Renal pelvis (tissue), 4 donors: ENCODE measurements around the gene CABLES2. TPM values are rescaled to one million over a fixed set of nuclear protein-coding genes. Genes with fewer than 3 reads are reported as not detected.
"Not testable (repeated sequence)": the region's sequence is repeated elsewhere in the genome, so short reads cannot be mapped to it uniquely, and the experiment has no call there.

Source experiments
- DNase-seq: peaks from one replicate; pipeline ENCODE4 v3.0.0-alpha.2; 2013
- polyA plus RNA-seq, 3 donors: library from polyadenylated mRNA; unstranded; fragments of 120-200 nt; gene quantifications; one replicate each; pipeline ENCODE4 v1.2.1, GENCODE V29; 2013; ENCODE audit not compliant: insufficient read length in 3 of 3

Gene CABLES2
- polyA plus RNA-seq, 3 donors = 8.6 to 13.8 (median 10.1) TPM

DNA sequence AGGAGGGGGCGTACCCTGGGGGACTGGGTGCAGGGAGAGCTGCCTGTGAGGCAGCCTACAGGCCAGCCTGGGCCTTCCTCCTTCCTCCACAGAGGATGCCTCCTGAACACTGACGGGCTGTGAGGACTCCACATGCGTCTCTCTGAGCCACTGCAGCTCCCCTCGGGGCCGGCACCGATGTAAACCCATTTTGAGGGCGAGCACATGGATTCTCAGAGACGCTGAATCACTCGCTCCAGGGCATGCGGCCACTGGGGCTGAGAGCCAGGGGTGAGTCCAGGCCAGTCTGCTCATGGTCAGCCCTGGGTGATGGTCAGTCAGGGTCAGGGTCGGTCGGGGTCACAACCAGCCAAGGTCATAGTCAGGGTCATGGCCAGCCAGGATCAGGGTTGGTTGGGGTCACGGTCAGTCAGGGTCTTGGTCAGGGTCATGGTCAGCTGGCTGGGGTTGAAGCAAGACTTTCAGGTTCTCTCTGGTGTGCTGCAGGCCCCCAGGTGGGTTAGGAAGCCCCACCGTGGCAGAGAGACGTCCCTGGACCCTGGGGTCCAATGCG lies 35.0 kb upstream of the CABLES2 start:
- no peak for DNase-seq

DNA sequence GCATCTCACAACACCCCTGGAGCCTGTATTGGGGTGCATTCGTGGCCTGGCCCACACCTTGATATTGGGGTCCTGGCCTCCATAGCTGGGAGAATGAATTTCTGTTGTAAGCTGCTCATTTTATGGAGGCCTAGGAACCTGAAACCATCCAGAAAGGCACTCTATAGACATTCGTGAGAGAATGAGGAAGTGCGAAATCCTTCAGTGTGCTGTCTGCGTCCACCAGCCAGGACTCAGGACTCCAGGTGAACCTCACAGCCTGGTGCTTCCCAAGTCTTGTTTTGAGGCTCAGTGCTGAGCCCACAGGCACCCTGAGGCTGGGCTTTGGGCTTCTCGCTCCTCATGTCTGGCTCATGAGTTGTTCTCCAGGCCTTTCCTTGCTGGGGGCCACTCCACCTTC lies 32.1 kb upstream of the CABLES2 start:
- no peak for DNase-seq

DNA sequence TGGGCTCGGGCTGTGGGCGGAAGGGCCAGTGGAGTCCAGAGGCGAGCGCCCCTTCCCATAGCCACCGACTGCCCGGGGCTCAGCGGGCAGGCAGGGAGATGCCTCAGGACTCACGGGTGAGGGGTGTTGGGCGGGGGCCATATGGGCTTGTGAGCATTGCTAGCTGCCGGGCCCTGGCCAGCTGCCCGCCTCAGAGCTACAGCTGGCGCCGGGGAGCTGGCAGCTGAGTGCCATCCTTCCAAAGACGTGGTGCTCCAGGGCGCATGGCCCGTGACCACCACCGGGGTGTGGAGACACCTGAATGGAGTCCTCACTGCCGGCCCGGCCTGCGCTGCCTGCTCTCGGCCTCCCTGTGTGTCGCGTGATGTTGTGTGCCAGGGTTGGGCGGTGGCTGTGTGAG lies 30.8 kb upstream of the CABLES2 start:
- DNase-seq = no peak

DNA sequence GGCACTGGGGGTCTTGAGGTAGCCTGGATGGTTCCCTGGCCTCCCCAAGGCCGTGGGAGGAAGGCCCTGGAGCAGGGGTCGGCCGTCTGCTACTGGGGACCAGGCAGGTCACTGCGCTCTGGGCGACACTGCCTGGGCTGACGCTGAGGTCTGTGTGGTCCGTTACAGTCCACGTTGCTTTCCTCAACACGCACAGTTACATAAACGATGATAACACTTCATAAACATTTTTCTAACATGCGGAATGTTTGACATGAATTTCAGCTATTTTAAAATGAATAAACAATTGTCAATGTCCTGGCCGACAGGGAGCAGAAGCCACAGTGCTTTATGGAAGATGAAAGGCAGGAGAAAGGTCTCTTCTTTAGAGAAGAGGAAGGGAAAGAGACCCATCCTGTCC lies 30.4 kb upstream of the CABLES2 start:
- DNase-seq = no peak

DNA sequence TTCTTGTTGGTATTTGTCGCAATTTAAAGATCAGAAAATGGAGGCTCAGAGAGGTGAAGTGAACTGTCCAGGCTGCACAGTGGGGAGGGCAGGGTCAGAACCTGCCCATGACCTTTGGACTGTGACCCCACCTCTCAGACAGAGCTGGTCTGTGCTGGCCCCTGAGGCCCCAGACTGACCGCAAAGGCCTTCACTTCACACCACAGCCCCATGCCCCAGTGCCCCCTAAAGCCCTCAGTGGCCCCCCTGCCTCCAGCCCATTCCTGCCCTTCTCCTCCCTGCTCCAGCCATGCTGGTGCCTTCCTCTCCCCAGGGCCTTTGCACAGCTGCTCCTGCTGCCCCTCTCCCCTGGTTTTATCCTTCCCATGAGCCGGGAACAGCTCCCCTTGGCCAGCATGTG lies 29.6 kb upstream of the CABLES2 start:
- no peak for DNase-seq

DNA sequence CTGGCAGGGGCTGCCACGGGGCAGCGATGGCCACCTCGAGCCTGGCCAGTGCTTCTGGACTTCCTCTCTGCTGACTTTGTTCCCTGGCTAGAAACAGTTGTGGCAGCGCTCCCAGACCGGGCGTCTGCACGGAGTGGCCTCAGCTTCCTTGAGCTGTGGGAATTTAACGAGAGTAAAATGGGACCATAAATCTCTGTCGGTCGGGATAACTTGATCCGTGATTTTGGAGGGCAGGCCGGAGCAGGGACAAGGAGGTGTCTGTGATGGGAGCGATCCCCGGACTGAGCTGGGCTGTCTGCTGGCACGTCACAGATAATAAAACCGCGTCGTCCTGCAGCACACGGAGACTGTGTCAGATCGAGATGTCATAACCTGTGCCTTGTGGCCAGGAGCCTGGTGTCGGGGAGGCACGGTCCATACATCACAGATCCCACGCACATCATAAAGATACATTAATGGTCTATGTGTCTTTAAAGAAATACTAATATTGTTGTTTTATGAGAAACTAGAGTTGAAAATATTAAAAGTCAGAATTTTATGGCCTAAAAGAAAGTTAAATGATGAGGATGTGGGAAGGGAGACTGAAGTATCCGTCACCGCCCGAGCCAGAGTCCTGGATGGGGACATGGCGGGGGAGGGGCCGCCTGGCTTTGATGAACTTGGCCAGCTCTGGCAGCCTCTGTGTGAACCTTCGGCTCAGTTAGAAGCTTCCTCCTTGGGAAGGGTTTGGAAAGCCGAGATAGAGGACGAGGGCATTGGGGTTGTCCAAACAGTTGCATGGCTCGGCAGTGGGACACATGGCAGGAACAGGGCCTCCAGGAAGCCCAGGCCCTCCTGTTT lies 26.8 kb upstream of the CABLES2 start:
- DNase-seq = peak; percentile 80

DNA sequence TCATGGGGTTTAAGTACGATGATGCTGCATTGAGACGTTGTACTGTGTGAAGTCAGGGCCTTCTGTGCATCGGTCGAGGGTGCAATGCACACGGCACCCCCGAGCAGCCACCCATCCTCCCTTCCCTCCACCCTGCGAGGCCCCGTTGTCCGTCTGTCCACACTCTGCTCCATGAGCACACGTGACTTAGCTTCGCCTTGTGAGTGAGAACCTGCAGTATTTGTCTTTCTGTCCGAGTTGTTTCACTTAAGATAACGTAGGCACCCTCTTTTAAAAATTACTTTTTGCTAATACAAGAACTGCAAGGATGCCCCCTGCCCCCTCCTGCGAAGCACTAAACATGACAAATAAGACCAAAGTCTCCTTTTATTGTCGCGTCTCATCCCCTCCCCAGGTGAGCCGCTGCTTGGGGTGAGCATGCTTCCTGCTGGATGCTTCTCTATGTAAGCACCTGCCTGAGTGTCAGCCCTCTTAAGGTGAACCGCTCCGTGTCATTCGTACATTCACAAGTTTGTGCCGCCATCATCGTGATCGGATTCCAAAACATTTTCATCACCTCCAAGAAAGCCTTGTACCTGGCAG lies 23.9 kb upstream of the CABLES2 start:
- DNase-seq = no peak

DNA sequence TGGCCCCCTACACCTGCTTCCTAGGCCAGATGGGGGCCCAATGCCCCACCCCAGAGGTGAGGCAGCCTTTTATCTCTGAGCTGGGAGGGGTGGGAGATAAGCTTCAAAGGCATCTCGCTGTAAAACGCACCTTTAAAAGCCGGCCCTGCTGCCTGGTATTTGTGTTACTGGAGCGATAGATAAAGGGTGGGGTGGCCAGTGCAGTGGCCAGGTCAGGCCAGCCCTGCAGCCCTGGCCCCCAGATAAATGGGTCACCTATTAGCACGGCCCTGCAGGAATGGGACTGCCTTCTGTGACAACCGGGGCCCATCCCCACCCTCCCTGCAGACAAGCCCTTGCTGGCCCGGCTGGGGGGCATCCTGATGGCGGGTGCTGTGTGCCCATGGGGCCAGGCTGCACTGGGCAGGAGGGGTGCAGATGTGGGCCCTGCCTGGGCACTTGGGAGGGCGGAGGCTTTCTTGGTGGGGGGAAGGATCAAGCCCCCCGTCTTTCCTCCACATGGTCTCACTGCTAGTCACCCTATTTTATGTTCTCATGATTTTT lies 23.3 kb upstream of the CABLES2 start:
- DNase-seq = no peak

DNA sequence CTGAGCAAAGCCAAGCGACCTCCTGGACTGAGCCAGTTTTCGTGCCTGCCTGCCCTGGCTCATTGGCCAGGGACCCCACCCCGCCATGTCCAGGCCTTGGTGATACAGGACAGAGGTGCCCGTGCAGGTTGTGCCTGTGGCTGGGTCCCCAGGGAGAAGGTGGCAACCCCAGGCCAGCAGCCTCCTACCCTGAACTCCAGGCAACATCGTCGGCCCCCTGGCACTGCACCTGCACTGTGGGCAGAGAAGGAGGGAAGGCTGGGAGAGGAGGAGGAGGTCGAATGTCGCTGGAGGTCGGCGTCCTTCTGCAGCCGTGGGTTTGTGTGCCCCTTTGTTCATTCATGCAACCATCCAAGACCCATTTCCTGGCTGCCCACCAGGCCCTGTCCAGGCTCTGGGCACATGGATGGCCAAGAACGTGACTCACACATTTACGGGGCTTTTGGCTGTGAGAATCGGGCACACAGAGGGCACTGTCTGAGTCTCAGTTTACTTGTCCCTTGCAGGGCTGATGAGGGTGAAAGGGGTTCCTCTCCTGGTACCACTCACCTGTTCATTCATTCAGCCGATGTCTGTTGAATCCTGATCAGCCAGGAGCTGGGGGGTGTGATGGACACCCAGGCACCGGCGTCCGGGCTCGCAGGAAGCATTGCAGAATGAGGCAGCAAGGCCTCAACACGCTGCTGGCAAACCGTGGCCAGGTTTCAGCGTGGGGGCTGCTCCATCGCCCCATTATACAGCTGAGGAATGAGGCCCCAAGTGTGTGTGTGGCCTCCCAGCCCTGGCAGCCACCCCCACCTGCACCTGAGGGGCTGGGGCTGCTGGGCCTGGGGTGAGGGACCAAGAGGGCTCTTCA lies 22.6 kb upstream of the CABLES2 start:
- no peak for DNase-seq

DNA sequence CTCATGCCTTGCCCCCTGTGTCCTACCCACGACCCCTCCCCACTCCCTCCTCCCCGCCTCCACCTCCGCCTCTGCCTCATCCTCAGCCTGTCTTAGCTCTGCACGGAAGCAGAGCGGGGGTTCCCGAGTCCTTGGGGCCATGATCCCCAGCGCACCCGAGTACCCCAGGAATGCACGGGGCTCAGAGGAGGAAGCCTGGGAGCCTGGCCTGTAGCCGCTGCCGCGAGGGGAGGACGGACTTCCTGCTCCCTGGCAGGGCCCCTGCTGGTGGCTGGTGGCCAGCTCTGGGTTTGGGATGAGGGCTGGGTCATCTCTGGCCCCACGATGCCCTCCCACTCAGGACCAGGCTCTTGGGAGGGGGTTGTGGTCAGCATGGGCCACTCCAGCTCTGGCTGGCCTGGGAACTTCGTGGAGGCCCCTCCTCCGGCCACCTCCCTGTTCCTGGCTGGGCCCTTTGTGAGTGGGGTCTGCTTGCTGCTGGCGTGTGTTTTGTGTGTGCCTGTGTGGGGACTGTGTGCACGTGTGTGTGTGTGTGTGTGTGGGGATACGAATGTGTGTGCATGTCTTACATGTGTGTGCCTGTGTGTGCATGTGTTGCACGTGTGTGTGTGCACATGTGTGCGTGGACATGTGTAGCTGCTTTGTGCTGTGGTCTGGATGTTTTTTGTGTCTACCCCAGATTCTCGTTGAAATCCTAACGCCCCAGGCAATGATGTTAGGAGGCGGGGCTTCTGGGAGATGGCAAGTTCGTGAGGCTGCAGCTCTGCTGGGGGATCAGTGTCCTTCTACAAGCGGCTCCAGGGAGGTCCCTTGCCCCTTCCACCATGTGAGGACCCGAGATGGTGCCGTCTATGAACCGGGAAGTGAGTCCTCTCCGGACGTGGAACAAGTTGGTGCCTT lies 21.6 kb upstream of the CABLES2 start:
- no peak for DNase-seq

DNA sequence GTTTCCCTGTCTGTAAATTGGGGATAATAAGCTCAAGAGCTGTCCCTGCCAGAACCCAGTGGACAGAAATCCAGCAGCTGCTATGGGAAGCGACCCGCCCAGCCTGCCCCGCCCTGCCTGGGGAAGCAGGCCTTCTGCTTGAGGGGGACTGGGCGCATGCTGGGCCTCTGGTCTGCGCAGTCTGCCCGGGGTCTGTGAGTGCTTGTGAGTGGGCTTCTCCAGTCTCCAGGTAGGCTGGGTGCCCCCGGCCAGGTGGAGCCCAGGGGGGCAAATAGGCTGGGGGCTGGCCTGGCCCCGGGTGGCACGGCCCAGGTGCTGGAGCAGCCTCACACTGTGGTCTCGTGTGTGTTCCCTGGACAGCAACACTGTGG lies 20.9 kb upstream of the CABLES2 start:
- DNase-seq = no peak

DNA sequence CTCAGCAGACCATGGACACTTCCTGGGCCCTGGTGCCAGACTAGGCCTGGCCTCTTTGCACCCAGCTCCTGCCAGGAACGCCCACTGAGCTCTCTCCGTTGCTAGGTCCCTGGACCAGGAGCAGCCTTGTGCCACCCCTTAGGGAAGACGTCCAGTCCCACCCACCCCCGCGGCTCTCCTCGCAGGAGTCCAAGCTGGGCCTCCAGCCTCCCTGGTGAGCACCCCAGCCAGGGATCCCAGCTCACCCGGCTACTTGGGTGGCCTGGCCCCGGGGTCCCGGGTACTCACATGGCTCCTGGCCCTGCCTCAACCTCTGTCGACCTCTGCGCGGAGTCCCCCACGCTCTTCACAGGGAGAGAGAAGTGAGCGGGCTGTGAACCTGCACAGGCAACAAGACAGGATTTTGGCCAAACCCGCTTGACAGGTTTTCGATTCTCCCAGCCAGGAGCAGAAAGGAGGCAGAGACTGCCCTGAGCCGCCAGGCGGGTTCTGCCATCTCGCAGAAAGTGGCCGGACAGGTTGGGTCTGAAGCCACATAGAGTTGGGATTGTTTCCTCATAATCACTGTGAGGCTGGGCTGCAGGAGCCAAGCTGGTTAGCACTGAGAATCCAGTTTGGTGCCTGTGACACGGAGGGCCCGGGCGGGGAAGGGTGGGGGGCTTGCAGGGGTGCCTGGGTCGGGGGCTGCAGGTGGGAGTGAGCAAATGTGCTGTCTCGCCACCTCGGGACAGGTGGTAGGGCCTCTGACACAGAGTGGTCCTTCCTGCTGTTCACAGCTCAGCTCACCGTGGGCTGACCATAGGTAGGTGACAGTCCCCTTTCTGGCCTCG lies 20.3 kb upstream of the CABLES2 start, which contains the start of gene RBBP8NL:
Gene RBBP8NL, minus strand, starts transcription at position 368 of the 830 bp plus-strand sequence. CDS start 7,892 bp downstream, outside the sequence.
- peak; percentile 84 for DNase-seq

DNA sequence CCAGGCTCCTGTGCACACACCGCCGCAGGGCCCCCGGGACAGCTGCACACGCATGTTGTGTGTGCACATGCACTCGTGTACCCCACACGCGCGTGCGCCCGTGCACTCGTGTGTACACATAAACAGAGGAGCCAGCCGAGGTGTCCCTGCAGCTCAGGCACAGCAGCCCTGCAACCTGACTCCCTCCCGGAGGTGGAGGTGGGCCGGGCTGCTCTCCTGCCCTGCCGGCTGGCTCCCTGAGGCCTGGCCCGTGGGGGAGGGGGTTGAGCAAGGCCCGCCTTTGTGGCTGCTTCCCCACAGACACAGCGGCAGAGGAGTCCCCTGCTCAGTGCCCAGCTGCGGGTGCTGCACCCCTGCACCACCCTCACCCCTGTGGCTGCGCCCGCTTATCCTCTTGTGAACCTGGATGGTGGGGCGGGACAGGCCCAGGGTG lies 19.6 kb upstream of the CABLES2 start:
- DNase-seq = peak; percentile 53

DNA sequence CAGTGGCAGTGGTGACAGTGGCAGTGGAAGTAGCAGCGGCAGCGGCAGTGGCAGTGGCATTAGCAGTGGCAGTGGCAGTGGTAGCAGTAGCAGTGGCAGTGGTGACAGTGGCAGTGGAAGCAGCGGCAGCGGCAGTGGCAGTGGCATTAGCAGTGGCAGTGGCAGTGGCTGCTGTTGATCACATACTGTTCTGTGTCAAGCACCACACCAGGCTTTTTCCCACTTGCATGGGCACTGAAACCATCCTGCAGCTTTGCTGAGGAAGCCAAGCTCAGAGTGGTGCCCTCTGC lies 18.9 kb upstream of the CABLES2 start:
- DNase-seq = not testable (repeated sequence)

DNA sequence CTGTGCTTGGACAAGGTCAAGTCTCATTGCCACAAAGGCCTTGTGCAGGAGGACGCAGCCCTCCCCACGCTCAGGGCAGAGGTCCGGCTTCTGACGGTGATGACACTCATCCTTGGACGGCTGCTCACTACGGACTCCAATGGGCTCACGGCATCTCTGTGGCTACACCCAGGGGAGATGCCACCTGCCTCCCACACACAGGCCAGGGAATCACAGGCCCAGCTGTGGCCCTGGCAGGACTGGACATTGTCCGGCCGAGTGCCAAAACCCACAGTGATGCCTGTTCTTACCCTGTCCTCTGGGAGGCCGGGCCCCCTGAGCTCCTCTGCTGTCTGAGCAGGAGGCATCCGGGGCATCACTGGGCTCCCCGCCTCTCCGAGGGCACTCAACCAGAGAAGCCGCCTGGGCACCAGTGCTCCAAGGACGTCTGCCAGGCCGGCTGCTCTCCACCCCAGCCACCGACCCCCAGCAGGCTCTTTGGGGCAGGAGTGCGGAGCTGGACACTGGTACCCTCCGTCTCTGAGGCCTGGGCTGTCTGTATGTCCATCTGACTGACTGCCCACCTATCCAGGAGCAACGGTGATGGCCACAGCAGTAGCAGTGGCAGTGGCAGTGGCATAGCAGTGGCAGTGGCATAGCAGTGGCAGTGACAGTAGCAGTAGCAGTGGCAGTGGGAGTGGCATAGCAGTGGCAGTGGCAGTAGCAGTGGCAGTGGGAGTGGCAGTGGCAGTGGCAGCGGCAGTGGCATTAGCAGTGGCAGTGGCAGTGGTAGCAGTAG lies 18.4 kb upstream of the CABLES2 start:
- DNase-seq = no peak

DNA sequence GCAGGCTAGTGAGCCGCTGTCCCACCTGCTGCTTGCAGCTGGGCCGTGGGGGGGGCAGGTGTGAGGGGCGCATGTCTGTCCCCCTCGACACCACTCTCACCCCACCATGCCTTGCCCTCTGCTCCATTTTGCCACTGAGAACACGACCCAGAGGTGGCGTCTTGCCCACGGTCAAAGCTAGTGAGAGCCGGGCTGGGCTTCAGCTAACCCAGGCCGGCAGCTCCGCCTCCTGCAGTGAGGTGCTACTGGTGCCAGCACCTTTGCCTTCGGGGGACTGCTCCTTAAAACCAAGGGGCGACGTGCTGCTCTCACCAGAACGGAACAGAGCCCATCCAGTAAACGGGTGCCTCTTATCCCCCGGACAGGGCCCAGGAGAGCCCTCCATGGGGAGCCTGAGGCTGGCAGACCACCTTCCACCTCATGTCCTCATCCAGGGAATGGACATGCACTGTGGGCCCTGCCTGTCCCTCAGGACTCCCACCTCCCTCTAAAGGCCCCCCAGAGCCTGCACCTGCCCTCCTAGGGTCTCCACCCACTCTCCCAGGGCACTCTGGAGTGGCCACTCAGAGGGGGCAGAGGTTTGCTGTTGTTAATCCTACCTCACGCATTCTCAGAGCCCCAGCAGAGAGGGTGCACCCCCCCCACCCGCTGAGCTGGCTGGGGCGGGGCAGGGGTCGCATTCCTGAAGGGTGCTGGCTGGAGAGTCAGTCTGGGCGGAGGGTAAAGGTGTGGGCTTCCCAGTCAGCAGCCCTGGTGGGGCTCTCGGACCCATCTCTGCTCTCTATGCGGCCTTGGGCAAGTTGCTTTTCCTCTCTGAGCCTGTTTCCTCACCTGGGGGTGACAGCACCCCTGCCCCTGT lies 17.4 kb upstream of the CABLES2 start:
- DNase-seq = no peak

DNA sequence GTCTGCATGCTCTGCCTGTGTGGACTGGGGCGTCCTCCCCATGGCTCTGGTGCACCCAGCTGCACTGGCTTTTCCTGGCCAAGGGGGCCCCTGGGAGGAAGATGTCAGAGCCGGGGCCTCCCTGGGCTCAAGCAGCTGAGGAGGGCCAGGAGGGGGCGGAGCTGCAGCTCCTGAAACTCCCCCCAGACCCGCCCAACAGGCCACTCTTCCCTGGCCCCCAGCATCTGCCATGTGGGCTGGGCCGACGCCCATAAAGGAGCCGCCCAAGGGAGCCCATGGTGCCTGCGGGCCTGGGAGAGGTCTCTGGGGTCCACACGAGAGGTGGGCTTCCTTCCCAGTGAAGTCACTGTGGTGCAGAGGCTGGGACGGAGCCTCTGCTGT lies 16.2 kb upstream of the CABLES2 start:
- no peak for DNase-seq

DNA sequence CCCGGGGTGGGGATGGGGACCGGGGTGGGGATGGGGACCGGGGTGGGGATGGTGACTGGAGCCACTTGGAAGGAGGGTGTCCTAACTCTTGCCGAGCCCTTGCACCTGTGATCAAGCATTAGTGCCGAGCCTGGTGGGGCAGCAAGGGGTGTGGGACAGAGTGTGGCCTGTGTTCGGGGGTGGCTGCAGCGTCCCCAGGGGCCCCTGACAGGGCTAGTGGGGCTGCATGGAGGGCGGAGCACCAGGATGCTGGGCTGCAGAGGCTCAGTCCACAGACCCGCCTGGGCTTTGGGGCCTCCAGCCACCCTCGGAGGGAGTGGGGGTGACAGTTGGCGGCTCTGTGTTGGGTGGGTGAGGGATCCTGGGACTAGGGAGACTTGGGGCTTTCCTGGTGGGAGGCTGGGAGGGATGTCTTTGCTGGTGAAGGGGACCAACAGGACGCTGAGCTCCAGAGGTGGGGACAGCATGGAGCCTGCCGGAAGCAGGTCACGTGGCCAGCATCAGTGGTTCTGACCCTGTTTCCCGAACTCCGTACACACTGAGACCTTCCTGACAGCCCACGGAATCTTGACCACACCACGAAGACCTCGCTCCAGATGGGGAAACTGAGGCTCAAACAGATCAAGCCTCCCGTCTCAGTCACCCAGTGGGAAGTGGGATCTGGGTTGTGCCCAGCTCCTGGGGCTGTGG lies 15.7 kb upstream of the CABLES2 start:
- no peak for DNase-seq
